Measurements from ENCODE around the gene PRKCSH. TPM values are rescaled to one million over a fixed set of nuclear protein-coding genes. Genes with fewer than 3 reads are reported as not detected.

Gene PRKCSH
- 398 TPM for polyA plus RNA-seq (2012; ENCODE audit: insufficient read length, low read depth)

- no peak for TF ChIP-seq SIN3A (IDR thresholded peaks at IDR 0.05; ENCODE audit: borderline replicate concordance, insufficient read depth, low read length)
- peak; percentile 90 for TF ChIP-seq POLR2AphosphoS5 (IDR thresholded peaks at IDR 0.05; ENCODE audit: low read depth, low read length)
- TF ChIP-seq TAF1 (IDR thresholded peaks at IDR 0.05; ENCODE audit: borderline replicate concordance, insufficient read depth, low read length) = peak; percentile 90; the same call in 1 of the 2 replicates
- TF ChIP-seq FOXP2 (optimal IDR thresholded peaks at IDR 0.05; ENCODE audit: borderline replicate concordance, extremely low read depth, extremely low read length, insufficient read depth) = peak; percentile 29
- TF ChIP-seq REST (IDR thresholded peaks at IDR 0.05; ENCODE audit: insufficient read depth in 1 of 2, low read depth in 2 of 2, low read length in 2 of 2) = peak in 1 of 2 experiments; percentile 63; a peak in 1 of 4 replicates
Observed at GRCh38 chr19:11435057-11435832, at the start of gene PRKCSH, which contains the start of gene ODAD3. TSS of gene PRKCSH (plus strand) at chr19:11435635. CDS start at chr19:11436118, 483 bp downstream. TSS of gene ODAD3 (minus strand) at chr19:11435121. CDS start at chr19:11435016, 105 bp downstream.

- TF ChIP-seq SIN3A (IDR thresholded peaks at IDR 0.05; ENCODE audit: borderline replicate concordance, insufficient read depth, low read length) = no peak
- TF ChIP-seq FOXP2 (optimal IDR thresholded peaks at IDR 0.05; ENCODE audit: borderline replicate concordance, extremely low read depth, extremely low read length, insufficient read depth) = no peak
Observed at GRCh38 chr19:11387162-11388034, 48.0 kb upstream of the PRKCSH start.

- TF ChIP-seq TAF1 (IDR thresholded peaks at IDR 0.05; ENCODE audit: borderline replicate concordance, insufficient read depth, low read length) = no peak
- TF ChIP-seq FOXP2 (optimal IDR thresholded peaks at IDR 0.05; ENCODE audit: borderline replicate concordance, extremely low read depth, extremely low read length, insufficient read depth) = no peak
- no peak for TF ChIP-seq POLR2AphosphoS5 (IDR thresholded peaks at IDR 0.05; ENCODE audit: low read depth, low read length)
- TF ChIP-seq REST (IDR thresholded peaks at IDR 0.05; ENCODE audit: insufficient read depth in 1 of 2, low read depth in 2 of 2, low read length in 2 of 2) = no peak
- TF ChIP-seq SIN3A (IDR thresholded peaks at IDR 0.05; ENCODE audit: borderline replicate concordance, insufficient read depth, low read length) = no peak
Observed at GRCh38 chr19:11390359-11390758, 45.1 kb upstream of the PRKCSH start.

- TF ChIP-seq TAF1 (IDR thresholded peaks at IDR 0.05; ENCODE audit: borderline replicate concordance, insufficient read depth, low read length) = no peak
- no peak for TF ChIP-seq REST (IDR thresholded peaks at IDR 0.05; ENCODE audit: insufficient read depth in 1 of 2, low read depth in 2 of 2, low read length in 2 of 2)
- no peak for TF ChIP-seq FOXP2 (optimal IDR thresholded peaks at IDR 0.05; ENCODE audit: borderline replicate concordance, extremely low read depth, extremely low read length, insufficient read depth)
- no peak for TF ChIP-seq SIN3A (IDR thresholded peaks at IDR 0.05; ENCODE audit: borderline replicate concordance, insufficient read depth, low read length)
- TF ChIP-seq POLR2AphosphoS5 (IDR thresholded peaks at IDR 0.05; ENCODE audit: low read depth, low read length) = no peak
Observed at GRCh38 chr19:11390933-11391680, 44.3 kb upstream of the PRKCSH start.
